Measurements from ENCODE around the gene CCDC8.

DNA sequence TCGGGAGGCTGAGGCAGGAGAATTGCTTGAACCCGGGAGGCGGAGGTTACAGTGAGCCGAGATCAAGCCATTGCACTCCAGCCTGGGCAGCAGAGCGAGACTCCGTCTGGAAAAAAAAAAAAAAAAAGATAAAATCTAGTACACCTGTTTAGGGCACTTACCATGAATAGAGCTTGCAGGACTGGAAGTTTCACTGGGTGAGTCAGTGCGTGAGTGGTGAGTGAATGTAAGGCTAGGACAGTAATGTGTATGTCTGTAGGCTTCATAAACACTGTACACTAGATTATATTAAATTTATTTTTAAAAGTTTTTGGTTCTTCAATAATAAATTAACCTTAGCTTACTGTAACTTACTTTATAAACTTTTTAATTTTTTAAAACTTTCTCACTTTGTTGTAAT lies 43.5 kb downstream of the CCDC8 start:
- TF ChIP-seq GATA2 (IDR thresholded peaks at IDR 0.05; ENCODE audit: low read depth, low read length) (no peak), GATA3 (IDR thresholded peaks at IDR 0.05; ENCODE audit: low read depth, low read length) (no peak)

Data from SH-SY5Y (cell line).